Trophoblast cell (in vitro differentiated cells and primary cell): ENCODE measurements around the gene DNAJC18.
"Not testable (repeated sequence)": the region's sequence is repeated elsewhere in the genome, so short reads cannot be mapped to it uniquely, and the experiment has no call there.

Experiments
- DNase-seq, 2 donors: peaks; one replicate each; pipeline ENCODE4 v3.0.0-alpha.2; 2016
- H2AFZ ChIP-seq: 2 replicates; pipeline ENCODE4 v1.6.1; 2013; ENCODE audit warnings: low read length, moderate library complexity, mild to moderate bottlenecking; ENCODE audit not compliant: insufficient read depth, poor library complexity
- H2AK5ac ChIP-seq: 2 replicates; pipeline ENCODE4 v1.6.1; 2013; ENCODE audit warnings: mild to moderate bottlenecking, low read length
- H2BK120ac ChIP-seq: 2 replicates; pipeline ENCODE4 v1.6.1; 2013; ENCODE audit warnings: low read length, mild to moderate bottlenecking, moderate library complexity; ENCODE audit not compliant: insufficient read depth, poor library complexity
- H2BK12ac ChIP-seq: 2 replicates; pipeline ENCODE4 v1.6.1; 2013; ENCODE audit warnings: mild to moderate bottlenecking, low read length, moderate library complexity
- H2BK5ac ChIP-seq: 2 replicates; pipeline ENCODE4 v1.6.1; 2013; ENCODE audit warnings: low read length, low read depth, moderate library complexity, mild to moderate bottlenecking; ENCODE audit not compliant: poor library complexity
- H3K14ac ChIP-seq: 2 replicates; pipeline ENCODE4 v1.6.1; 2013; ENCODE audit warnings: mild to moderate bottlenecking, low read length
- H3K18ac ChIP-seq: 2 replicates; pipeline ENCODE4 v1.6.1; 2013; ENCODE audit warnings: mild to moderate bottlenecking, low read length
- H3K23ac ChIP-seq: 2 replicates; pipeline ENCODE4 v1.6.1; 2013; ENCODE audit warnings: low read length
- H3K27ac ChIP-seq: 2 replicates; pipeline ENCODE4 v1.5.1; 2013; ENCODE audit warnings: low read depth, mild to moderate bottlenecking, inconsistent platforms, low read length, moderate library complexity
- H3K27me3 ChIP-seq: 2 replicates; pipeline ENCODE4 v1.6.1; 2013; ENCODE audit warnings: inconsistent platforms, mild to moderate bottlenecking, low read length, moderate library complexity; ENCODE audit not compliant: insufficient read depth
- H3K36me3 ChIP-seq, 2 experiments: 1 replicate in 1 of 2; 2 replicates in 1 of 2; pipeline ENCODE4 v1.6.1; 2013; ENCODE audit warnings: low read length in 2 of 2, mild to moderate bottlenecking in 2 of 2, moderate library complexity in 1 of 2; ENCODE audit not compliant: insufficient read depth in 2 of 2, control insufficient read depth in 1 of 2
- H3K4ac ChIP-seq: 2 replicates; pipeline ENCODE4 v1.6.1; 2013; ENCODE audit warnings: low read depth, mild to moderate bottlenecking, low read length, moderate library complexity
- H3K4me1 ChIP-seq, 2 experiments: 1 replicate in 1 of 2; 2 replicates in 1 of 2; pipeline ENCODE4 v1.6.1; 2013; ENCODE audit warnings: low read length in 2 of 2, mild to moderate bottlenecking in 2 of 2, moderate library complexity in 1 of 2; ENCODE audit not compliant: insufficient read depth in 2 of 2, control insufficient read depth in 1 of 2
- H3K4me2 ChIP-seq: 2 replicates; pipeline ENCODE4 v1.6.1; 2013; ENCODE audit warnings: inconsistent platforms, mild to moderate bottlenecking, low read length, moderate library complexity
- H3K4me3 ChIP-seq: 2 replicates; pipeline ENCODE4 v1.5.1; 2013; ENCODE audit warnings: mild to moderate bottlenecking, low read depth, low read length, inconsistent platforms
- H3K79me1 ChIP-seq: one replicate; pipeline ENCODE4 v1.6.1; 2013; ENCODE audit warnings: low read length
- H3K79me2 ChIP-seq: 2 replicates; pipeline ENCODE4 v1.6.1; 2013; ENCODE audit warnings: low read length, mild to moderate bottlenecking; ENCODE audit not compliant: control insufficient read depth, insufficient read depth, poor library complexity
- H3K9ac ChIP-seq: 2 replicates; pipeline ENCODE4 v1.6.1; 2013; ENCODE audit warnings: mild to moderate bottlenecking, low read length
- H3K9me3 ChIP-seq: 2 replicates; pipeline ENCODE4 v1.6.1; 2013; ENCODE audit warnings: low read depth, mild to moderate bottlenecking, control low read depth, inconsistent platforms, low read length; ENCODE audit not compliant: insufficient read depth
- H4K12ac ChIP-seq: 2 replicates; pipeline ENCODE4 v1.6.1; 2013; ENCODE audit warnings: low read depth, mild to moderate bottlenecking, low read length, moderate library complexity
- H4K8ac ChIP-seq: 2 replicates; pipeline ENCODE4 v1.6.1; 2013; ENCODE audit warnings: low read depth, mild to moderate bottlenecking, low read length, moderate library complexity
- H4K91ac ChIP-seq: one replicate; pipeline ENCODE4 v1.6.1; 2013; ENCODE audit warnings: low read depth, mild to moderate bottlenecking, low read length, moderate library complexity
- WGBS: extraction: QIAGEN DNeasy Blood & Tissue Kit; methylation state at CpG from one replicate; pipeline ENCODE4 v1.1.7; 2013; ENCODE audit warnings: missing lambda C conversion rate; ENCODE audit not compliant: insufficient read length, insufficient coverage; ENCODE audit errors: extremely low coverage; 5-methylcytosine and 5-hydroxymethylcytosine counted together

The DNAJC18 gene

GRCh38 chr5:139482050-139482889 is 42.9 kb upstream of the DNAJC18 start, which contains the start of gene STING1:
TSS of gene STING1 (minus strand) at chr5:139482758. CDS start at chr5:139481704, 1,054 bp downstream.
- H4K91ac ChIP-seq, result no peak within 1 kb of the TSS
- H2BK12ac ChIP-seq, result no peak within 1 kb of the TSS
- H3K4me1 ChIP-seq, result peaks cover 0 to 3% of the 10 kb centered on the region in 2 experiments
- no peak within 1 kb of the TSS for H2BK120ac ChIP-seq
- no peak within 1 kb of the TSS for H3K9ac ChIP-seq
- no peak within 1 kb of the TSS for H2BK5ac ChIP-seq
- no peak within 1 kb of the TSS for H3K18ac ChIP-seq
- no peaks in the 10 kb centered on the region for H3K79me1 ChIP-seq
- peak in 1 of 2 donors; percentile 31 for DNase-seq
- H3K9me3 ChIP-seq, result peaks cover 3% of the 10 kb centered on the region
- H3K4me3 ChIP-seq, result no peak within 1 kb of the TSS
- no peak within 1 kb of the TSS for H2AK5ac ChIP-seq
- H3K27ac ChIP-seq, result no peak within 1 kb of the TSS
- no peak within 1 kb of the TSS for H4K12ac ChIP-seq
- H3K79me2 ChIP-seq, result no peaks in the 10 kb centered on the region
- no peaks in the 10 kb centered on the region for H3K36me3 ChIP-seq
- no peak within 1 kb of the TSS for H3K23ac ChIP-seq
- no peak within 1 kb of the TSS for H4K8ac ChIP-seq
- H3K4me2 ChIP-seq, result no peak within 1 kb of the TSS
- peak within 1 kb of the TSS; percentile 13 for H2AFZ ChIP-seq
- no CpG with 5 or more reads among the region's 19 CpGs for WGBS
- no peak within 1 kb of the TSS for H3K14ac ChIP-seq
- H3K27me3 ChIP-seq, result no peaks in the 10 kb centered on the region
- no peak within 1 kb of the TSS for H3K4ac ChIP-seq

DNA sequence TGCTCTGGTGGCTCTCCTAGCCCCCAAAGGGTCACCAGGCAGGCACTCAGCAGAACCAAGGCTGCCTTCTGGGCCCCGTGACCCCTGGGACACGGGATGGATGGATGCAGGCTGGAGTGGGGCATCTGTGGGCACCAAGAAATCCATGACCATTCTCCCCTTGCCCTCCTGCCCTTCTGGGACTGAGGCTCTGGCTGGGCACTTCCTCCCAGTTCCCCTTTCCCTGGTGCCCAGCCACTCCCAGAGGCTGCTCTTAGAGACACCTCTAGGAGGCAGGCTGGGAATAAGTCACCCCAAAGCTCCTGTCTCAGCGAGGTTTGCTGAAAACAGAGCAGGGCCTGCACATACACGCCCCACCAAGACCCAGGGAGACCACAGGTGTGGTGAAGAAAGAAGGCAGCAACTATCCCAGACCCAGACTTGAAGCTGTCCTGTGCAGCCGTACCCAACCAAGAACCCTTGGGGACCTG is 42.3 kb upstream of the DNAJC18 start:
- no peak overlapping the region for H3K18ac ChIP-seq
- H2BK5ac ChIP-seq, result no peak overlapping the region
- H3K14ac ChIP-seq, result no peak overlapping the region
- no peaks in the 10 kb centered on the region for H3K9me3 ChIP-seq
- no peak overlapping the region for H3K23ac ChIP-seq
- H2AK5ac ChIP-seq, result no peak overlapping the region
- H3K79me2 ChIP-seq, result no peaks in the 10 kb centered on the region
- H3K4ac ChIP-seq, result no peak overlapping the region
- H3K4me3 ChIP-seq, result no peak overlapping the region
- H3K36me3 ChIP-seq, result no peaks in the 10 kb centered on the region
- H3K9ac ChIP-seq, result no peak overlapping the region
- no peak overlapping the region for H3K4me2 ChIP-seq
- H3K27me3 ChIP-seq, result no peaks in the 10 kb centered on the region
- WGBS, result no CpG with 5 or more reads among the region's 5 CpGs
- no peak overlapping the region for H2BK12ac ChIP-seq
- H3K4me1 ChIP-seq, result peaks cover 0 to 3% of the 10 kb centered on the region in 2 experiments
- no peak for DNase-seq
- H2BK120ac ChIP-seq, result no peak overlapping the region
- no peak overlapping the region for H3K27ac ChIP-seq
- H3K79me1 ChIP-seq, result no peaks in the 10 kb centered on the region
- no peak overlapping the region for H4K8ac ChIP-seq
- H2AFZ ChIP-seq, result no peak overlapping the region
- H4K91ac ChIP-seq, result no peak overlapping the region
- H4K12ac ChIP-seq, result no peak overlapping the region

- Histone ChIP-seq H4K91ac (no peak overlapping the region), H3K4me2 (no peak overlapping the region), H3K79me2 (no peaks in the 10 kb centered on the region), H3K27me3 (no peaks in the 10 kb centered on the region), H3K4me1 (peaks cover 0 to 3% of the 10 kb centered on the region in 2 experiments), H2BK120ac (no peak overlapping the region), H2AK5ac (no peak overlapping the region), H4K12ac (no peak overlapping the region), H3K4me3 (no peak overlapping the region), H2BK5ac (no peak overlapping the region), H3K27ac (no peak overlapping the region), H3K9ac (no peak overlapping the region), H3K9me3 (no peaks in the 10 kb centered on the region), H3K79me1 (no peaks in the 10 kb centered on the region), H3K36me3 (no peaks in the 10 kb centered on the region), H3K23ac (no peak overlapping the region), H3K14ac (no peak overlapping the region), H3K18ac (no peak overlapping the region), H2AFZ (no peak overlapping the region), H2BK12ac (no peak overlapping the region), H3K4ac (no peak overlapping the region), H4K8ac (no peak overlapping the region)
- no peak for DNase-seq
- no CpG with 5 or more reads among the region's 12 CpGs for WGBS
Measured at GRCh38 chr5:139481122-139481533, 41.8 kb upstream of the DNAJC18 start.

- H3K4me1 ChIP-seq, H4K91ac ChIP-seq, H3K14ac ChIP-seq, H3K79me2 ChIP-seq, H3K36me3 ChIP-seq, H3K9me3 ChIP-seq, H3K27me3 ChIP-seq, H4K8ac ChIP-seq, H2BK12ac ChIP-seq, H2AFZ ChIP-seq, H3K4me3 ChIP-seq, H3K18ac ChIP-seq, H2BK5ac ChIP-seq, H3K4ac ChIP-seq, H3K27ac ChIP-seq, H2AK5ac ChIP-seq, H3K9ac ChIP-seq, H2BK120ac ChIP-seq, DNase-seq, H3K79me1 ChIP-seq, H4K12ac ChIP-seq, H3K4me2 ChIP-seq, H3K23ac ChIP-seq: not testable (repeated sequence)
- no CpG with 5 or more reads among the region's 4 CpGs for WGBS
Measured at GRCh38 chr5:139479729-139480128, 40.4 kb upstream of the DNAJC18 start.
